ENCODE data around the gene GYPC. TPM values are rescaled to one million over a fixed set of nuclear protein-coding genes. Genes with fewer than 3 reads are reported as not detected.

GYPC gene
- total RNA-seq, 1 experiment from 2014 or later, result 28.1 TPM

DNA sequence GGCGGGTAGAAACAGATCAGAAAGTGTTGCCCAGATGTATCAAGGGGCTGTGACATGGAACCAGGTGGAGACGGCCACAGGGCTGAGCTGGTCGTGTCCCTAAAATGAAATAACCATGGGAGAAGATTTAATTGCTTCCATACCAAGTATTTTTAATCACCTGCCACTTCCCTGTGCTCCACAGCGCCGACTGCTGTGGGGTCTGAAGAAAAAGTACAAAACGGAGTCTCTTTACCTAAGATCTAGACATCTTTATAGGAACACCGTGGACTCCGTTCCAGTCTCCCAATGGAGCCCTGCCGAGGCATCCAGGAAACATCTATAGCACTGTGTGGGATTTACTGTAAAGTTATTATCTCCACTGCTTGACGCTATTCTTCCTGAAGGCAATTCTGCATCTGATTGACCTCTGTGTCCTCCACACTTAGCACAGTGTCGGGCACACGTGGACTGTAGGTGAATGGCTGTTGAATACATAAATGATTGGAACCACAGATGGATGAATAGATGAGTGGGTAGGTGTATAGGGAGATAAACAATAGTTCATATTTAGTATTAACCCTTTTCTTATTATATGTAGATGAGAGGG, 21.6 kb upstream of the GYPC start (continued):
- TF ChIP-seq, protein P1, sequence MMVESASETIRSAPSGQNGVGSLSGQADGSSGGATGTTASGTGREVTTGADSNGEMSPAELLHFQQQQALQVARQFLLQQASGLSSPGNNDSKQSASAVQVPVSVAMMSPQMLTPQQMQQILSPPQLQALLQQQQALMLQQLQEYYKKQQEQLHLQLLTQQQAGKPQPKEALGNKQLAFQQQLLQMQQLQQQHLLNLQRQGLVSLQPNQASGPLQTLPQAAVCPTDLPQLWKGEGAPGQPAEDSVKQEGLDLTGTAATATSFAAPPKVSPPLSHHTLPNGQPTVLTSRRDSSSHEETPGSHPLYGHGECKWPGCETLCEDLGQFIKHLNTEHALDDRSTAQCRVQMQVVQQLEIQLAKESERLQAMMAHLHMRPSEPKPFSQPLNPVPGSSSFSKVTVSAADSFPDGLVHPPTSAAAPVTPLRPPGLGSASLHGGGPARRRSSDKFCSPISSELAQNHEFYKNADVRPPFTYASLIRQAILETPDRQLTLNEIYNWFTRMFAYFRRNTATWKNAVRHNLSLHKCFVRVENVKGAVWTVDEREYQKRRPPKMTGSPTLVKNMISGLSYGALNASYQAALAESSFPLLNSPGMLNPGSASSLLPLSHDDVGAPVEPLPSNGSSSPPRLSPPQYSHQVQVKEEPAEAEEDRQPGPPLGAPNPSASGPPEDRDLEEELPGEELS (CRISPR knock-in tag; IDR thresholded peaks at IDR 0.05), result no peak
- TF ChIP-seq ETV6 (CRISPR knock-in tag; IDR thresholded peaks at IDR 0.05), result no peak
- no peak for TF ChIP-seq CBFB (CRISPR knock-in tag; IDR thresholded peaks at IDR 0.05; ENCODE audit: low read depth)

GRCh38 chr2:126635281-126635680, 20.7 kb upstream of the GYPC start:
- POLR2A ChIA-PET, result no interaction called here
- ATAC-seq (no peak), DNase-seq (ENCODE audit: low spot score) (no peak)
- TF ChIP-seq, protein P2, sequence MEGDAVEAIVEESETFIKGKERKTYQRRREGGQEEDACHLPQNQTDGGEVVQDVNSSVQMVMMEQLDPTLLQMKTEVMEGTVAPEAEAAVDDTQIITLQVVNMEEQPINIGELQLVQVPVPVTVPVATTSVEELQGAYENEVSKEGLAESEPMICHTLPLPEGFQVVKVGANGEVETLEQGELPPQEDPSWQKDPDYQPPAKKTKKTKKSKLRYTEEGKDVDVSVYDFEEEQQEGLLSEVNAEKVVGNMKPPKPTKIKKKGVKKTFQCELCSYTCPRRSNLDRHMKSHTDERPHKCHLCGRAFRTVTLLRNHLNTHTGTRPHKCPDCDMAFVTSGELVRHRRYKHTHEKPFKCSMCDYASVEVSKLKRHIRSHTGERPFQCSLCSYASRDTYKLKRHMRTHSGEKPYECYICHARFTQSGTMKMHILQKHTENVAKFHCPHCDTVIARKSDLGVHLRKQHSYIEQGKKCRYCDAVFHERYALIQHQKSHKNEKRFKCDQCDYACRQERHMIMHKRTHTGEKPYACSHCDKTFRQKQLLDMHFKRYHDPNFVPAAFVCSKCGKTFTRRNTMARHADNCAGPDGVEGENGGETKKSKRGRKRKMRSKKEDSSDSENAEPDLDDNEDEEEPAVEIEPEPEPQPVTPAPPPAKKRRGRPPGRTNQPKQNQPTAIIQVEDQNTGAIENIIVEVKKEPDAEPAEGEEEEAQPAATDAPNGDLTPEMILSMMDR (IDR thresholded peaks at IDR 0.05), result no peak
- no peak for TF ChIP-seq OVOL2 (CRISPR knock-in tag; IDR thresholded peaks at IDR 0.05; ENCODE audit: borderline replicate concordance)
- TF ChIP-seq NR3C1 (CRISPR knock-in tag; conservative IDR thresholded peaks at IDR 0.05; ENCODE audit: low read depth), result no peak
- no peak for TF ChIP-seq ZNF263 (CRISPR knock-in tag; IDR thresholded peaks at IDR 0.05; ENCODE audit: low read depth)
- TF ChIP-seq ATF2 (CRISPR knock-in tag; IDR thresholded peaks at IDR 0.05; ENCODE audit: borderline replicate concordance, low read depth), result no peak
- Mint-ChIP-seq H3K27me3 (ENCODE audit: low read depth) (no peaks in the 10 kb centered on the region; the same call in 1 of the 2 replicates), H3K9me3 (no peaks in the 10 kb centered on the region), H3K4me3 (no peak overlapping the region), H3K4me1 (no peaks in the 10 kb centered on the region), H3K27ac (no peak overlapping the region), H3K36me3 (no peaks in the 10 kb centered on the region)
- CTCF ChIA-PET, result interaction anchor here (0.5 to 1.3 kb wide), 4 partner anchors 19 to 671 kb away, joined by 3 to 6 read pairs (median 3); no protein-coding TSS in a partner anchor

GRCh38 chr2:126635736-126636135, 20.2 kb upstream of the GYPC start:
- Mint-ChIP-seq H3K27ac (no peak overlapping the region), H3K4me3 (no peak overlapping the region), H3K9me3 (no peaks in the 10 kb centered on the region), H3K4me1 (no peaks in the 10 kb centered on the region), H3K36me3 (no peaks in the 10 kb centered on the region), H3K27me3 (ENCODE audit: low read depth) (no peaks in the 10 kb centered on the region; the same call in 1 of the 2 replicates)
- DNase-seq (ENCODE audit: low spot score) (no peak), ATAC-seq (no peak)
- POLR2A ChIA-PET, result no interaction called here
- CTCF ChIA-PET, result interaction anchor here (0.5 to 1.3 kb wide), 4 partner anchors 20 to 672 kb away, joined by 3 to 6 read pairs (median 3); no protein-coding TSS in a partner anchor
- no peak for TF ChIP-seq SP1 (CRISPR knock-in tag; conservative IDR thresholded peaks at IDR 0.05)
- TF ChIP-seq ZSCAN18 (CRISPR knock-in tag; IDR thresholded peaks at IDR 0.05), result no peak
- no peak for TF ChIP-seq JUN (CRISPR knock-in tag; IDR thresholded peaks at IDR 0.05)
- TF ChIP-seq, protein P3, sequence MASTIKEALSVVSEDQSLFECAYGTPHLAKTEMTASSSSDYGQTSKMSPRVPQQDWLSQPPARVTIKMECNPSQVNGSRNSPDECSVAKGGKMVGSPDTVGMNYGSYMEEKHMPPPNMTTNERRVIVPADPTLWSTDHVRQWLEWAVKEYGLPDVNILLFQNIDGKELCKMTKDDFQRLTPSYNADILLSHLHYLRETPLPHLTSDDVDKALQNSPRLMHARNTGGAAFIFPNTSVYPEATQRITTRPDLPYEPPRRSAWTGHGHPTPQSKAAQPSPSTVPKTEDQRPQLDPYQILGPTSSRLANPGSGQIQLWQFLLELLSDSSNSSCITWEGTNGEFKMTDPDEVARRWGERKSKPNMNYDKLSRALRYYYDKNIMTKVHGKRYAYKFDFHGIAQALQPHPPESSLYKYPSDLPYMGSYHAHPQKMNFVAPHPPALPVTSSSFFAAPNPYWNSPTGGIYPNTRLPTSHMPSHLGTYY (CRISPR knock-in tag; IDR thresholded peaks at IDR 0.05), result no peak
- no peak for TF ChIP-seq TEAD1 (CRISPR knock-in tag; IDR thresholded peaks at IDR 0.05)
- no peak for TF ChIP-seq ZNF263 (CRISPR knock-in tag; IDR thresholded peaks at IDR 0.05; ENCODE audit: low read depth)
- no peak for TF ChIP-seq ZNF232 (CRISPR knock-in tag; IDR thresholded peaks at IDR 0.05)
- TF ChIP-seq ZNF671 (CRISPR knock-in tag; IDR thresholded peaks at IDR 0.05), result no peak
- TF ChIP-seq ZNF396 (CRISPR knock-in tag; IDR thresholded peaks at IDR 0.05; ENCODE audit: borderline replicate concordance), result no peak
- TF ChIP-seq, protein P4, sequence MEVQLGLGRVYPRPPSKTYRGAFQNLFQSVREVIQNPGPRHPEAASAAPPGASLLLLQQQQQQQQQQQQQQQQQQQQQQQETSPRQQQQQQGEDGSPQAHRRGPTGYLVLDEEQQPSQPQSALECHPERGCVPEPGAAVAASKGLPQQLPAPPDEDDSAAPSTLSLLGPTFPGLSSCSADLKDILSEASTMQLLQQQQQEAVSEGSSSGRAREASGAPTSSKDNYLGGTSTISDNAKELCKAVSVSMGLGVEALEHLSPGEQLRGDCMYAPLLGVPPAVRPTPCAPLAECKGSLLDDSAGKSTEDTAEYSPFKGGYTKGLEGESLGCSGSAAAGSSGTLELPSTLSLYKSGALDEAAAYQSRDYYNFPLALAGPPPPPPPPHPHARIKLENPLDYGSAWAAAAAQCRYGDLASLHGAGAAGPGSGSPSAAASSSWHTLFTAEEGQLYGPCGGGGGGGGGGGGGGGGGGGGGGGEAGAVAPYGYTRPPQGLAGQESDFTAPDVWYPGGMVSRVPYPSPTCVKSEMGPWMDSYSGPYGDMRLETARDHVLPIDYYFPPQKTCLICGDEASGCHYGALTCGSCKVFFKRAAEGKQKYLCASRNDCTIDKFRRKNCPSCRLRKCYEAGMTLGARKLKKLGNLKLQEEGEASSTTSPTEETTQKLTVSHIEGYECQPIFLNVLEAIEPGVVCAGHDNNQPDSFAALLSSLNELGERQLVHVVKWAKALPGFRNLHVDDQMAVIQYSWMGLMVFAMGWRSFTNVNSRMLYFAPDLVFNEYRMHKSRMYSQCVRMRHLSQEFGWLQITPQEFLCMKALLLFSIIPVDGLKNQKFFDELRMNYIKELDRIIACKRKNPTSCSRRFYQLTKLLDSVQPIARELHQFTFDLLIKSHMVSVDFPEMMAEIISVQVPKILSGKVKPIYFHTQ (CRISPR knock-in tag; IDR thresholded peaks at IDR 0.05), result no peak
- TF ChIP-seq, protein P5, sequence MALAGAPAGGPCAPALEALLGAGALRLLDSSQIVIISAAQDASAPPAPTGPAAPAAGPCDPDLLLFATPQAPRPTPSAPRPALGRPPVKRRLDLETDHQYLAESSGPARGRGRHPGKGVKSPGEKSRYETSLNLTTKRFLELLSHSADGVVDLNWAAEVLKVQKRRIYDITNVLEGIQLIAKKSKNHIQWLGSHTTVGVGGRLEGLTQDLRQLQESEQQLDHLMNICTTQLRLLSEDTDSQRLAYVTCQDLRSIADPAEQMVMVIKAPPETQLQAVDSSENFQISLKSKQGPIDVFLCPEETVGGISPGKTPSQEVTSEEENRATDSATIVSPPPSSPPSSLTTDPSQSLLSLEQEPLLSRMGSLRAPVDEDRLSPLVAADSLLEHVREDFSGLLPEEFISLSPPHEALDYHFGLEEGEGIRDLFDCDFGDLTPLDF (CRISPR knock-in tag; IDR thresholded peaks at IDR 0.05), result no peak
- TF ChIP-seq, protein P6, sequence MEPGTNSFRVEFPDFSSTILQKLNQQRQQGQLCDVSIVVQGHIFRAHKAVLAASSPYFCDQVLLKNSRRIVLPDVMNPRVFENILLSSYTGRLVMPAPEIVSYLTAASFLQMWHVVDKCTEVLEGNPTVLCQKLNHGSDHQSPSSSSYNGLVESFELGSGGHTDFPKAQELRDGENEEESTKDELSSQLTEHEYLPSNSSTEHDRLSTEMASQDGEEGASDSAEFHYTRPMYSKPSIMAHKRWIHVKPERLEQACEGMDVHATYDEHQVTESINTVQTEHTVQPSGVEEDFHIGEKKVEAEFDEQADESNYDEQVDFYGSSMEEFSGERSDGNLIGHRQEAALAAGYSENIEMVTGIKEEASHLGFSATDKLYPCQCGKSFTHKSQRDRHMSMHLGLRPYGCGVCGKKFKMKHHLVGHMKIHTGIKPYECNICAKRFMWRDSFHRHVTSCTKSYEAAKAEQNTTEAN (CRISPR knock-in tag; IDR thresholded peaks at IDR 0.05), result no peak
- no peak for TF ChIP-seq FOXP1 (CRISPR knock-in tag; IDR thresholded peaks at IDR 0.05; ENCODE audit: borderline replicate concordance)
